Endothelial cell (in vitro differentiated cells): ENCODE measurements around the gene PDGFC. TPM values are rescaled to one million over a fixed set of nuclear protein-coding genes. Genes with fewer than 3 reads are reported as not detected.

Experiments
- DNase-seq: peaks from one replicate; pipeline ENCODE4 v3.0.0; 2021; ENCODE audit warnings: low spot score
- H3K27ac Mint-ChIP-seq: one replicate; pipeline ENCODE4 v1.8.0; 2021; ENCODE audit warnings: mixed read lengths, inconsistent platforms; ENCODE audit not compliant: unreplicated experiment
- H3K27me3 Mint-ChIP-seq: one replicate; pipeline ENCODE4 v1.8.0; 2021; ENCODE audit warnings: mild to moderate bottlenecking, moderate library complexity, mixed read lengths, inconsistent platforms; ENCODE audit not compliant: unreplicated experiment
- H3K36me3 Mint-ChIP-seq: one replicate; pipeline ENCODE4 v1.8.0; 2021; ENCODE audit warnings: mild to moderate bottlenecking, low read depth, mixed read lengths, inconsistent platforms; ENCODE audit not compliant: unreplicated experiment
- H3K4me1 Mint-ChIP-seq: one replicate; pipeline ENCODE4 v1.8.0; 2021; ENCODE audit warnings: mild to moderate bottlenecking, mixed read lengths, inconsistent platforms; ENCODE audit not compliant: unreplicated experiment
- H3K4me3 Mint-ChIP-seq: one replicate; pipeline ENCODE4 v1.8.0; 2021; ENCODE audit warnings: mild to moderate bottlenecking, mixed read lengths, inconsistent platforms; ENCODE audit not compliant: unreplicated experiment
- H3K9me3 Mint-ChIP-seq: one replicate; pipeline ENCODE4 v1.8.0; 2021; ENCODE audit warnings: mixed read lengths, inconsistent platforms; ENCODE audit not compliant: unreplicated experiment
- total RNA-seq: library from RNA; stranded (reverse); fragmentation: NEBNext Ultra II Directional; extraction: Animal tissue kit (Norgen Biotek cat#: 25700); gene quantifications from one replicate; pipeline ENCODE4 v1.2.1, GENCODE V29; 2021; ENCODE audit not compliant: unreplicated experiment
- TF ChIP-seq, protein P1 (sequence below): fragments of 200-600 bp; sonication (generic); IDR thresholded peaks from one replicate; pipeline ENCODE4 v1.5.0; 2021; ENCODE audit warnings: antibody characterized with exemption; ENCODE audit not compliant: unreplicated experiment

The PDGFC gene
- total RNA-seq, 1 donor from 2014 or later: 22.0 TPM

DNA sequence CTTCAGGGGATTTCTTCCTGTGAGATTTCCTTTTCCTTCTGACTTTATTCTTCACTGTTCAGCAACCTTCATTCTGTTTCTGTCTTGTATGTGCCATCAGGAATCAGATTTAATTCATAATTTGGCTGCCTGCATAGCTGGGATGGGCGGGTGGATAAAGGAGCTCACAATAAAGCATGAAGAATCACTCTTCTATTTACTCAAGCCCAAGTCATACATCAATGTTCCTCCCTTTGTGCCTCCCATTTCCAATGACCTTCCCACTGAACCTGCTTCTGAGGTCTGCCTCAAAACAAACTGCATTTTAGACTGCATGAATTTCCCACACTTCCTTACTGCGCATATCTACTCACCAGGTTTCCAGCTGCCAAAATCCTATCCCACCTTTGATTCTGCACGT is 14.0 kb downstream of the PDGFC start:
- DNase-seq: no peak
- Mint-ChIP-seq H3K36me3 (no peaks in the 10 kb centered on the region), H3K9me3 (no peaks in the 10 kb centered on the region), H3K4me3 (peak overlapping the region; percentile 6), H3K27me3 (peaks cover 3% of the 10 kb centered on the region), H3K27ac (peak overlapping the region; percentile 84), H3K4me1 (peaks cover 42% of the 10 kb centered on the region)
- TF ChIP-seq, protein P1, sequence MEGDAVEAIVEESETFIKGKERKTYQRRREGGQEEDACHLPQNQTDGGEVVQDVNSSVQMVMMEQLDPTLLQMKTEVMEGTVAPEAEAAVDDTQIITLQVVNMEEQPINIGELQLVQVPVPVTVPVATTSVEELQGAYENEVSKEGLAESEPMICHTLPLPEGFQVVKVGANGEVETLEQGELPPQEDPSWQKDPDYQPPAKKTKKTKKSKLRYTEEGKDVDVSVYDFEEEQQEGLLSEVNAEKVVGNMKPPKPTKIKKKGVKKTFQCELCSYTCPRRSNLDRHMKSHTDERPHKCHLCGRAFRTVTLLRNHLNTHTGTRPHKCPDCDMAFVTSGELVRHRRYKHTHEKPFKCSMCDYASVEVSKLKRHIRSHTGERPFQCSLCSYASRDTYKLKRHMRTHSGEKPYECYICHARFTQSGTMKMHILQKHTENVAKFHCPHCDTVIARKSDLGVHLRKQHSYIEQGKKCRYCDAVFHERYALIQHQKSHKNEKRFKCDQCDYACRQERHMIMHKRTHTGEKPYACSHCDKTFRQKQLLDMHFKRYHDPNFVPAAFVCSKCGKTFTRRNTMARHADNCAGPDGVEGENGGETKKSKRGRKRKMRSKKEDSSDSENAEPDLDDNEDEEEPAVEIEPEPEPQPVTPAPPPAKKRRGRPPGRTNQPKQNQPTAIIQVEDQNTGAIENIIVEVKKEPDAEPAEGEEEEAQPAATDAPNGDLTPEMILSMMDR: no peak

DNA sequence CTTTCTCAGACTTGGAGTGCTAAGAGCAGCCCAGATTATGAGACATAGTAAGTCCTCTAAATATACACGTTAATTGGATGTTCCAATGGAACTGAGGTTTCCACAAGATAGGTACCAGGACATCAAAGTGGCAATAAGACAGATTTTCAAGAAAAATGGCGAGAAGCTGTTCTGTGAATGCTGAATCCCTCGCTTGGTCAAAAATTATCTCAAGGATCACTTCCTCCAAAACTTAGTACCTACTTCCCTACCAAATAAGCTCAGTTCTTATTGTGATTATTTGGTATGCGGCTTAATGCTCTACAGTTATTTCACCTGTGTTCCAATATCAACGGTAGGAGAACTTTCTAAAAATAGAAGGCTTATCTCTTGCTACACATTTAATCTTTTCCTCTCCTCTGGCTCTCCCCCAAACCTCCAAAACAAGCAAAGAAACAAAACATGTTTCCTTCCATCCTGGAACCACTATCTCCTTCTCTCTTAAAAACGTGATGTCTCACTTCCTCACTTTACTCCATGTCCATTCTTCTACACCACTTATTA is 14.7 kb downstream of the PDGFC start:
- no peak for DNase-seq
- TF ChIP-seq, protein P1: no peak
- peaks cover 39% of the 10 kb centered on the region for H3K4me1 Mint-ChIP-seq
- peak overlapping the region; percentile 6 for H3K4me3 Mint-ChIP-seq
- peak overlapping the region; percentile 84 for H3K27ac Mint-ChIP-seq
- H3K9me3 Mint-ChIP-seq: no peaks in the 10 kb centered on the region
- H3K36me3 Mint-ChIP-seq: no peaks in the 10 kb centered on the region
- H3K27me3 Mint-ChIP-seq: peaks cover 3% of the 10 kb centered on the region

DNA sequence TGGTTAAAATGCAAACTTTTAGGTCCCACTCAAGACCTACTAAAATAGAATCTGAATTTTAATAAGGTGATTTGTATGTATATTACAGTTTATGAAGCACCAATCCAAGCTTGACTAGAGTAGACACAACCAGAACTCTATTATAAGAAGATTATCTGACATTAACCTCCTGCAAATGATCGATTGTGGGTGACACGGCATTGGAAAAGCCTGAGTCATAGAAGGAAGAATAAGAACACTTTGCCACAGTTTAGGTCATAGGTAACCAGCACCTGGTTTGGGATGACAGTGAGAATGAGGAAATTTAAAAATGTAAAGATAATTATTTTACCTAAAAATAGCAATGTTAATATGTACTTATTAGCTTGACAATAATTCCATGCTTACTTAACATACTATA is 15.2 kb downstream of the PDGFC start:
- no peaks in the 10 kb centered on the region for H3K9me3 Mint-ChIP-seq
- peak overlapping the region; percentile 68 for H3K27ac Mint-ChIP-seq
- no peak overlapping the region for H3K4me3 Mint-ChIP-seq
- DNase-seq: no peak
- TF ChIP-seq, protein P1: no peak
- H3K27me3 Mint-ChIP-seq: peaks cover 3% of the 10 kb centered on the region
- peaks cover 37% of the 10 kb centered on the region for H3K4me1 Mint-ChIP-seq
- H3K36me3 Mint-ChIP-seq: no peaks in the 10 kb centered on the region

DNA sequence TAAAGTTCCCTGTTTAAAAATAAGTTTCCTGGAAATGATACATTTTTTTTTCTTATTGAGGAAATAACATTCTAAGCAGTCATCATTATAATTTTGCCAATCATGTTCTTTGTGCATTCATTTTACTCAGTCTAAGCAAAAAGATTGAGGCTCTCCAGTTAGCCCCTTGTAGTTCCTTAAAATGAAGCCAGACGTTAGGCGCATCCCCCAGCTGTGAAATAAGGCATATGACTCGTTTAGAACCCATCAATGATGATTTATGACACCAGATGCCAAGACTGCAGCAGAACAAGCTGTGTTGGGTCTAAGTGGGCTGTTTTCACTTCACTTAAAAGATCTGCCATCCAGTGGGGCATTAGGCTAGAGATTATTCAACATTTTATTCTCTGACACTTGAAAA is 17.0 kb downstream of the PDGFC start:
- no peaks in the 10 kb centered on the region for H3K36me3 Mint-ChIP-seq
- peaks cover 3% of the 10 kb centered on the region for H3K27me3 Mint-ChIP-seq
- H3K27ac Mint-ChIP-seq: no peak overlapping the region
- peaks cover 47% of the 10 kb centered on the region for H3K4me1 Mint-ChIP-seq
- H3K9me3 Mint-ChIP-seq: no peaks in the 10 kb centered on the region
- TF ChIP-seq, protein P1: no peak
- H3K4me3 Mint-ChIP-seq: no peak overlapping the region
- DNase-seq: no peak

DNA sequence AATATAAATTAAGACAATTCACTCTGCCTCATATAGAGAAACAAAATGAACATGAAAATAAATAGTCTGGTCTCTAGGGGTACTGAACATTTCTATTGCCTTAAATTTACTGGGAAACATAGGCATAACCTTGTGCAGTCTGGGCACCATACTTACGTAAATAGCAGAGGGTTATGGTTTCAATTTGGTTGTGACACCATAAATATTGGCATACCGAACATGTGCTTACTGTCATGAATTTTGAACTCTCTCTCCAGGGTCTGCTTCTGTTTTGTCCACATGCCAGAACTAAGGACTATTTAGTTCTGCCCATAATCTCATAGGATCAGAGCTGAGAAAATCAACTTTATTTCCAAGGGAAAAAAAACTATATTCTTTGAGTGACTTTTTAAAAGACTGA is 17.6 kb downstream of the PDGFC start:
- peaks cover 3% of the 10 kb centered on the region for H3K27me3 Mint-ChIP-seq
- H3K27ac Mint-ChIP-seq: no peak overlapping the region
- TF ChIP-seq, protein P1: no peak
- H3K4me1 Mint-ChIP-seq: peaks cover 47% of the 10 kb centered on the region
- no peaks in the 10 kb centered on the region for H3K36me3 Mint-ChIP-seq
- no peak overlapping the region for H3K4me3 Mint-ChIP-seq
- H3K9me3 Mint-ChIP-seq: no peaks in the 10 kb centered on the region
- no peak for DNase-seq
